Measurements from ENCODE around the gene TULP3.

TULP3 gene

GRCh38 chr12:2977776-2978175 is 87.1 kb downstream of the TULP3 start:
- no peak for DNase-seq (ENCODE audit: low read depth)
- TF ChIP-seq CTCF (IDR thresholded peaks at IDR 0.05; ENCODE audit: control insufficient read depth, extremely low read depth, insufficient read depth) = no peak
- H3K4me3 ChIP-seq (ENCODE audit: low read depth, low read length) = no peak overlapping the region

GRCh38 chr12:2979806-2980205 is 89.1 kb downstream of the TULP3 start:
- DNase-seq (ENCODE audit: low read depth) = no peak
- TF ChIP-seq CTCF (IDR thresholded peaks at IDR 0.05; ENCODE audit: control insufficient read depth, extremely low read depth, insufficient read depth) = no peak

GRCh38 chr12:2980630-2981029 is 89.9 kb downstream of the TULP3 start:
- no peak overlapping the region for H3K4me3 ChIP-seq (ENCODE audit: low read depth, low read length)
- no peak for DNase-seq (ENCODE audit: low read depth)
- TF ChIP-seq CTCF (IDR thresholded peaks at IDR 0.05; ENCODE audit: control insufficient read depth, extremely low read depth, insufficient read depth) = no peak

More at GRCh38 chr12:2979806-2980205, 89.1 kb downstream of the TULP3 start:
- no peak overlapping the region for H3K4me3 ChIP-seq (ENCODE audit: low read depth, low read length)

GRCh38 chr12:2982361-2982760 is 91.7 kb downstream of the TULP3 start:
- no peak overlapping the region for H3K4me3 ChIP-seq (ENCODE audit: low read depth, low read length)
- TF ChIP-seq CTCF (IDR thresholded peaks at IDR 0.05; ENCODE audit: control insufficient read depth, extremely low read depth, insufficient read depth) = no peak
- DNase-seq (ENCODE audit: low read depth) = no peak

GRCh38 chr12:2984249-2984648 is 93.6 kb downstream of the TULP3 start:
- H3K4me3 ChIP-seq (ENCODE audit: low read depth, low read length) = no peak overlapping the region
- TF ChIP-seq CTCF (IDR thresholded peaks at IDR 0.05; ENCODE audit: control insufficient read depth, extremely low read depth, insufficient read depth) = no peak
- DNase-seq (ENCODE audit: low read depth) = no peak

GRCh38 chr12:2984698-2985097 is 94.0 kb downstream of the TULP3 start:
- no peak for TF ChIP-seq CTCF (IDR thresholded peaks at IDR 0.05; ENCODE audit: control insufficient read depth, extremely low read depth, insufficient read depth)
- no peak overlapping the region for H3K4me3 ChIP-seq (ENCODE audit: low read depth, low read length)
- no peak for DNase-seq (ENCODE audit: low read depth)

- no peak for DNase-seq (ENCODE audit: low read depth)
- H3K4me3 ChIP-seq (ENCODE audit: low read depth, low read length) = no peak overlapping the region
- no peak for TF ChIP-seq CTCF (IDR thresholded peaks at IDR 0.05; ENCODE audit: control insufficient read depth, extremely low read depth, insufficient read depth)
Observed at GRCh38 chr12:2986876-2987275, 96.2 kb downstream of the TULP3 start.

Data from LNCaP clone FGC (cell line).